MM.1S (cell line): ENCODE data around the gene SREBF1.

Source experiments
- EZH2 ChIP-seq: fragments of 300-600 bp; sonication (generic); optimal IDR thresholded peaks from 2 replicates; pipeline ENCODE3; 2017; ENCODE audit warnings: low read depth, mild to moderate bottlenecking, antibody characterized with exemption, low read length, mixed read lengths
- EZH2phosphoT487 ChIP-seq: fragments of 300-600 bp; sonication (generic); IDR thresholded peaks from 2 replicates; pipeline ENCODE4 v1.6.1; 2018; ENCODE audit warnings: antibody characterized with exemption, low read length
- TF ChIP-seq, protein P1 (sequence below): fragments of 300-600 bp; sonication (generic); IDR thresholded peaks from 2 replicates; pipeline ENCODE4 v1.5.1; 2016; ENCODE audit warnings: antibody characterized with exemption, low read length, mixed read lengths

DNA sequence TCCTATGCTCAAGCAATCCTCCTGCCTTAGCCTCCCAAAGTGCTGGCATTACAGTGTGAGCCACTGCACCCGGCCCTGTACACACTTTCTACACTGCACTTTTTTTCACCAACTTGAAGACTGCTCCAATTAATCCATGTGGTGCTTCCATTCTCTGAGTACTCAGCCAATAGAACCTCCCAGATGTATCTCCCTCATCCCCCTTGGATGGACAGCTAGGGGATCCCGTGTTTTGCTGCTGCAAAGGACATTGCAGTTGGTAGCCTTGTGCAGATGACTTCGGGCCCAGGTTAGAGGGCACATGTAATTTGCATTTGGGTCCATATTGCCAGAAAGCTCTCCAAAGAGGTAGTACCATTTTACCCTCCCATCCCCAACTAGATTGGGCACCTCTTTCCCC, 59.9 kb downstream of the SREBF1 start:
- TF ChIP-seq, protein P1, sequence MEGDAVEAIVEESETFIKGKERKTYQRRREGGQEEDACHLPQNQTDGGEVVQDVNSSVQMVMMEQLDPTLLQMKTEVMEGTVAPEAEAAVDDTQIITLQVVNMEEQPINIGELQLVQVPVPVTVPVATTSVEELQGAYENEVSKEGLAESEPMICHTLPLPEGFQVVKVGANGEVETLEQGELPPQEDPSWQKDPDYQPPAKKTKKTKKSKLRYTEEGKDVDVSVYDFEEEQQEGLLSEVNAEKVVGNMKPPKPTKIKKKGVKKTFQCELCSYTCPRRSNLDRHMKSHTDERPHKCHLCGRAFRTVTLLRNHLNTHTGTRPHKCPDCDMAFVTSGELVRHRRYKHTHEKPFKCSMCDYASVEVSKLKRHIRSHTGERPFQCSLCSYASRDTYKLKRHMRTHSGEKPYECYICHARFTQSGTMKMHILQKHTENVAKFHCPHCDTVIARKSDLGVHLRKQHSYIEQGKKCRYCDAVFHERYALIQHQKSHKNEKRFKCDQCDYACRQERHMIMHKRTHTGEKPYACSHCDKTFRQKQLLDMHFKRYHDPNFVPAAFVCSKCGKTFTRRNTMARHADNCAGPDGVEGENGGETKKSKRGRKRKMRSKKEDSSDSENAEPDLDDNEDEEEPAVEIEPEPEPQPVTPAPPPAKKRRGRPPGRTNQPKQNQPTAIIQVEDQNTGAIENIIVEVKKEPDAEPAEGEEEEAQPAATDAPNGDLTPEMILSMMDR = no peak
- TF ChIP-seq EZH2 = no peak
- TF ChIP-seq EZH2phosphoT487 = no peak
